ENCODE results near the gene GLIS1. TPM values are rescaled to one million over a fixed set of nuclear protein-coding genes. Genes with fewer than 3 reads are reported as not detected.

Gene GLIS1
- total RNA-seq, 1 experiment from 2014 or later = 0.24 TPM

GRCh38 chr1:53626616-53627015, 112.3 kb downstream of the GLIS1 start (continued):
- TF ChIP-seq PRDM15 (CRISPR knock-in tag; IDR thresholded peaks at IDR 0.05) (no peak), TEAD4 (CRISPR knock-in tag; IDR thresholded peaks at IDR 0.05) (no peak)

GRCh38 chr1:53625766-53626520, 113.0 kb downstream of the GLIS1 start:
- Mint-ChIP-seq H3K27me3 (ENCODE audit: low read depth) (no peaks in the 10 kb centered on the region), H3K4me3 (no peak overlapping the region), H3K27ac (no peak overlapping the region), H3K9me3 (no peaks in the 10 kb centered on the region), H3K36me3 (no peaks in the 10 kb centered on the region), H3K4me1 (no peaks in the 10 kb centered on the region)
- no peak for DNase-seq (ENCODE audit: low spot score)
- no peak for ATAC-seq
- ChIA-PET CTCF (interaction anchor here (0.9 to 2.0 kb wide), 4 partner anchors 20 to 140 kb away, joined by 4 to 7 read pairs (median 6); no protein-coding TSS in a partner anchor), POLR2A (no interaction called here)
- TF ChIP-seq PRRX2 (CRISPR knock-in tag; IDR thresholded peaks at IDR 0.05) (no peak), E2F5 (CRISPR knock-in tag; IDR thresholded peaks at IDR 0.05) (no peak), MYBL2 (CRISPR knock-in tag; IDR thresholded peaks at IDR 0.05) (no peak), AFF4 (CRISPR knock-in tag; IDR thresholded peaks at IDR 0.05; ENCODE audit: borderline replicate concordance) (no peak), PREB (CRISPR knock-in tag; IDR thresholded peaks at IDR 0.05; ENCODE audit: borderline replicate concordance) (no peak), FOXJ3 (CRISPR knock-in tag; IDR thresholded peaks at IDR 0.05; ENCODE audit: borderline replicate concordance) (no peak), CREM (CRISPR knock-in tag; IDR thresholded peaks at IDR 0.05) (no peak), MXD4 (CRISPR knock-in tag; IDR thresholded peaks at IDR 0.05; ENCODE audit: borderline replicate concordance) (no peak), ZNF671 (CRISPR knock-in tag; IDR thresholded peaks at IDR 0.05) (no peak), ATF6 (CRISPR knock-in tag; IDR thresholded peaks at IDR 0.05) (no peak), IRF2 (CRISPR knock-in tag; IDR thresholded peaks at IDR 0.05; ENCODE audit: borderline replicate concordance, low read depth) (no peak), NR3C1 (CRISPR knock-in tag; conservative IDR thresholded peaks at IDR 0.05; ENCODE audit: low read depth) (no peak), ETV6 (CRISPR knock-in tag; IDR thresholded peaks at IDR 0.05) (no peak), ZNF425 (CRISPR knock-in tag; conservative IDR thresholded peaks at IDR 0.05) (no peak)
